Measurements from ENCODE around the gene RCL1. TPM values are rescaled to one million over a fixed set of nuclear protein-coding genes. Genes with fewer than 3 reads are reported as not detected.

The RCL1 gene
- total RNA-seq, 3 donors from 2014 or later = 41.3 to 111 (median 46.7) TPM

DNA sequence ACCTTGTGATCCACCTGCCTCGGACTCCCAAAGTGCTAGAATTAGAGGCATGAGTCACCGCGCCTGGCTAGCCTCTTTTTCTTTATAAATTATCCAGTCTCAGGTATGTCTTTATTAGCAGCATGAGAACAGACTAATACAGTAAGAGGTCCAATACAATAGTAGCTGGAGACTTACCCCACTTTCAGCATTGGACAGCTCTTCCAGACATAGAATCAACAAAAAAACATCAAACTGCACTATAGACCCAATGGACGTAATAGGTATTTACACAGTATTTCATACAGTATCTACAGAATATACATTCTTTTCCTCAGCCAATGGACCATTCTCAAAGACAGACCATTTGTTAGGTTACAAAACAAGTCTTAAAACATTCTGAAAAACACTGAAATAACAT is 6.1 kb upstream of the RCL1 start:
- H3K9me3 ChIP-seq = no peaks in the 10 kb centered on the region
- no peak overlapping the region for H3K4me3 ChIP-seq
- no peaks in the 10 kb centered on the region for H3K4me1 ChIP-seq
- no peaks in the 10 kb centered on the region for H3K27me3 ChIP-seq
- no peak for DNase-seq (ENCODE audit: low spot score in 2 of 2)
- no peaks in the 10 kb centered on the region for H3K36me3 ChIP-seq
- TF ChIP-seq POLR2A (IDR thresholded peaks at IDR 0.05) = no peak
- TF ChIP-seq POLR2AphosphoS5 (IDR thresholded peaks at IDR 0.05) = no peak
- TF ChIP-seq, protein P1, sequence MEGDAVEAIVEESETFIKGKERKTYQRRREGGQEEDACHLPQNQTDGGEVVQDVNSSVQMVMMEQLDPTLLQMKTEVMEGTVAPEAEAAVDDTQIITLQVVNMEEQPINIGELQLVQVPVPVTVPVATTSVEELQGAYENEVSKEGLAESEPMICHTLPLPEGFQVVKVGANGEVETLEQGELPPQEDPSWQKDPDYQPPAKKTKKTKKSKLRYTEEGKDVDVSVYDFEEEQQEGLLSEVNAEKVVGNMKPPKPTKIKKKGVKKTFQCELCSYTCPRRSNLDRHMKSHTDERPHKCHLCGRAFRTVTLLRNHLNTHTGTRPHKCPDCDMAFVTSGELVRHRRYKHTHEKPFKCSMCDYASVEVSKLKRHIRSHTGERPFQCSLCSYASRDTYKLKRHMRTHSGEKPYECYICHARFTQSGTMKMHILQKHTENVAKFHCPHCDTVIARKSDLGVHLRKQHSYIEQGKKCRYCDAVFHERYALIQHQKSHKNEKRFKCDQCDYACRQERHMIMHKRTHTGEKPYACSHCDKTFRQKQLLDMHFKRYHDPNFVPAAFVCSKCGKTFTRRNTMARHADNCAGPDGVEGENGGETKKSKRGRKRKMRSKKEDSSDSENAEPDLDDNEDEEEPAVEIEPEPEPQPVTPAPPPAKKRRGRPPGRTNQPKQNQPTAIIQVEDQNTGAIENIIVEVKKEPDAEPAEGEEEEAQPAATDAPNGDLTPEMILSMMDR (IDR thresholded peaks at IDR 0.05) = no peak
- no peak overlapping the region for H3K27ac ChIP-seq
- intact Hi-C loops (cut with DNase I; ENCODE audit: low total_unique reads) = no loop called here

DNA sequence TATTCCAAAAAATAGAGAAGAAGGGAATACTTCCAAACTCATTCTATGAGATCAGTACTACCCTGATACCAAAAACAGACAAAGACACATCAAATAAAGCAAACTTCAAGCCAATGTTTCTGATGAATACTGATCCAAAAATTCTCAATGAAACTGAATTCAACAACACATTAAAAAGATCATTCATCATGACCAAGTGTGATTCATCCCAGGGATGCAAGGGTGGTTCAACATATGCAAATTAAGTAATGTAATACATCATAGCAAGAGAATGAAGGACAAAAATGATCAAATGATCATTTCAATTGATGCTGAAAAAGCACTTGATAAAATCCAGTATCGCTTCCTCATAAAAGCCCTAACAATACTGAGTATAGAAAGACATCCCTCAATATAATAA is 4.9 kb upstream of the RCL1 start:
- no peak for DNase-seq (ENCODE audit: low spot score in 2 of 2)
- Histone ChIP-seq H3K9me3 (no peaks in the 10 kb centered on the region), H3K36me3 (no peaks in the 10 kb centered on the region), H3K27ac (no peak overlapping the region), H3K27me3 (no peaks in the 10 kb centered on the region), H3K4me3 (no peak overlapping the region), H3K4me1 (no peaks in the 10 kb centered on the region)
- TF ChIP-seq POLR2A (IDR thresholded peaks at IDR 0.05) (no peak), POLR2AphosphoS5 (IDR thresholded peaks at IDR 0.05) (no peak)
- TF ChIP-seq, protein P1 (IDR thresholded peaks at IDR 0.05) = no peak
- intact Hi-C loops (cut with DNase I; ENCODE audit: low total_unique reads) = no loop called here

DNA sequence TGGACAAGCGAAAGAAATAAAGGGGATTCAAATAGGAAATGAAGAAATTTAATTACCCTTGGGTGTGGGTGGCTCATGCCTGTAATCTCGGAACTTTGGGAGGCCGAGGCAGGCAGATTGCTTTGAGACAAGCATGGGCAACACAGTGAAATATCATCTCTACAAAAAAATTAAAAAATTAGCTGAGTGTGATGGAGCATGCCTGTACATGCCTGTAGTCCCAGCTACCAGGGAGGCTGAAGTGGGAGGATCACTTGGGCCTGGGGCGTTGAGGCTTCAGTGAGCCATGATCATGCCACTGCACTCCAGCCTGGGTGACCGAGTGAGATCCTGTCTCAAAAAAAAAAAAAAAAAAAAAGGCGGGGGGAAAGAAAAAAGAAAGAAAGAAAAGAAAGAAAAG is 4.0 kb upstream of the RCL1 start:
- DNase-seq (ENCODE audit: low spot score in 2 of 2) = no peak
- Histone ChIP-seq H3K36me3 (no peaks in the 10 kb centered on the region), H3K9me3 (no peaks in the 10 kb centered on the region), H3K27me3 (no peaks in the 10 kb centered on the region), H3K4me1 (no peaks in the 10 kb centered on the region), H3K4me3 (no peak overlapping the region), H3K27ac (no peak overlapping the region)
- TF ChIP-seq, protein P1 (IDR thresholded peaks at IDR 0.05) = no peak
- no peak for TF ChIP-seq POLR2AphosphoS5 (IDR thresholded peaks at IDR 0.05)
- TF ChIP-seq POLR2A (IDR thresholded peaks at IDR 0.05) = no peak
- intact Hi-C loops (cut with DNase I; ENCODE audit: low total_unique reads) = loop anchor here (1.0 kb wide), 1 partner anchor 7 kb away; no protein-coding TSS in a partner anchor

DNA sequence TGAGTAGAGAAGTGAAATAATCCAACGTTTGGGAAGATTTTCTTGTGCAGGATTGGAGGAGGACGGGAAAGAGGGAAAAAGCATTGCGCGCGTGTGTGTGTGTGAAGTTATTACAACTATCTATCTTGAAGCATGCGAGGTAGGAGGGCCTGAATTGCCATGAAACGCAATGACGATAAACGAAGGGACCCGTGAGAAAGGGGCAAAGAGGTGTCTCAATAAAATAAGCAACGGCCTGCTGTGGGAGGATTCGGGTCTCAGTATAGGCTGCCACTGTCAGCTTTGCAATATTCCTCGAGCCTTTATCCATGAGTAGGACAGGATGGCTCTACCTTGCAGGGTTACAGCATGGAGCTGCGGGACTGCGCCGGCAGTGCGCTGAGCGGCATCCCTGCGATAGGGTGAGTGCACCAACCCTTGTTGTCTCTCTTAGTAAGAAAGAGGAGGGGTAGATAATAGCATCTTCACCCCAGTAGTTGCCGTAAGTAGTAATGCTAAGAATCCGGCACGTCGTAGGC is 631 bp upstream of the RCL1 start:
- peaks cover 0 to 6% of the 10 kb centered on the region in 2 donors for H3K4me1 ChIP-seq
- peak overlapping the region; percentile 74 to 88 (median 86) for H3K4me3 ChIP-seq
- H3K27me3 ChIP-seq = no peaks in the 10 kb centered on the region
- peak overlapping the region; percentile 48 to 89 for H3K27ac ChIP-seq
- no peak for TF ChIP-seq POLR2AphosphoS5 (IDR thresholded peaks at IDR 0.05)
- TF ChIP-seq POLR2A (IDR thresholded peaks at IDR 0.05) = no peak
- TF ChIP-seq, protein P1 (IDR thresholded peaks at IDR 0.05) = no peak
- no peaks in the 10 kb centered on the region for H3K9me3 ChIP-seq
- intact Hi-C loops (cut with DNase I; ENCODE audit: low total_unique reads) = no loop called here
- H3K36me3 ChIP-seq = no peaks in the 10 kb centered on the region
- DNase-seq (ENCODE audit: low spot score in 2 of 2) = no peak

DNA sequence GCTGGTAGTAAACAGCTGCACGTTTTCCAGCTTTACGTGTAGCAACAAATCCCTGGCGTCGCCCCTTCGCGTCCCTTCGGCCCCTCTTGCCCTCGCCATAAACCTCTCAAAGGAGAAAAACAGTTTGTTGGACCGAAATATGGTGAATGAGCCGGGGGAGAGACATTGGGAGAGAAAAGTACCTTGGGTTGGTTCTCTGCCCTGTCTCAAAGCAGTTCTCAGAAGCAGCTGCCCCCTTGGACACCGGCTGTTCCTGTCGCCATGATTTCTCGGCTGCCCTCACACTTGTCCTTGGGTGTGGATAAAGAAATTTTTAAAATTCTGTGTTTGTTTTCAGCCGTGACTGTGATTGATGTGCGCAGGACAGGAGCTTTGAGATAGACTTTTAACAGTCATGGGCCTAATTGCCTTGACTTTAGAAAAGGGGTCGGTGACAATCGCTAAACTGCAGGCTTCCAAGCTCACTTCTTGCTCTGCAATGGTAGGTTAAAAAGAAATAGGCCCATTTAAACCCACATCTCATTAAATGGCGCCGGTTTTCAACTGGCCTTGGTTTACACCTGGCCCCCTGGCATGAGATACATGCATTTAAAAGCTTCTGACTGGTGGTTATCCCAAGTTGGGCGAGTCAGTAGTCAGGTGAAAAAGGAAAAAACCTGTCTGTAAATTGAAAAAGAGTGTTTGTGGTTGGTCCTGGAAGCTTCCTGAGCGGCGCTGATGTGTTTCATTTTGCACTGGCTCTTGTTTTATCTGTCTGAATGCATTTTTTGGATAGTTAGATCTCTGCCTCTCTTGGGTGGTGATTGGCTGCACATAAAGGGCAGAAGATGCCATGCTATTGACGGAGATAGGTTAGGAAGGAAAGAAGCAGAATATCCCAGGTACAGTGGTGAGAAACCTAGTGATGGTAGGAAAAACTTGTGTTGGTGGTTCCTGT is 983 bp downstream of the RCL1 start:
- no peaks in the 10 kb centered on the region for H3K9me3 ChIP-seq
- TF ChIP-seq, protein P1 (IDR thresholded peaks at IDR 0.05) = no peak
- TF ChIP-seq POLR2AphosphoS5 (IDR thresholded peaks at IDR 0.05) (no peak), POLR2A (IDR thresholded peaks at IDR 0.05) (no peak)
- peak overlapping the region; percentile 74 to 88 (median 86) for H3K4me3 ChIP-seq
- no peaks in the 10 kb centered on the region for H3K36me3 ChIP-seq
- H3K4me1 ChIP-seq = peaks cover 0 to 6% of the 10 kb centered on the region in 2 donors
- intact Hi-C loops (cut with DNase I; ENCODE audit: low total_unique reads) = no loop called here
- no peaks in the 10 kb centered on the region for H3K27me3 ChIP-seq
- DNase-seq (ENCODE audit: low spot score in 2 of 2) = no peak
- peak overlapping the region; percentile 82 to 89 for H3K27ac ChIP-seq
